Spleen (tissue), 11 donors: Measurements from ENCODE around the gene ADAM15. TPM values are rescaled to one million over a fixed set of nuclear protein-coding genes. Genes with fewer than 3 reads are reported as not detected.

Experiments
- DNase-seq: peaks from one replicate; pipeline ENCODE4 v3.0.0-alpha.2; 2020
- H3K27ac ChIP-seq, 8 donors: fragments of 200-600 bp; sonication (generic) in 7 of 8; 1 replicate in 4 of 8; 2 replicates in 4 of 8; pipeline versions ENCODE4 v1.5.0 to v1.8.0; 2016 to 2021; ENCODE audit warnings: inconsistent platforms in 4 of 8, mild to moderate bottlenecking in 4 of 8, moderate library complexity in 1 of 8
- H3K27me3 ChIP-seq, 7 donors: fragments of 200-600 bp; sonication (generic) in 6 of 7; replicated peaks in 1 of 7; 1 replicate in 4 of 7; 2 replicates in 3 of 7; pipeline versions ENCODE4 v1.5.0 to v1.8.0; 2016 to 2021; ENCODE audit warnings: inconsistent platforms in 3 of 7, mild to moderate bottlenecking in 1 of 7
- H3K36me3 ChIP-seq, 6 donors: fragments of 200-600 bp; sonication (generic) in 5 of 6; 1 replicate in 4 of 6; 2 replicates in 2 of 6; pipeline versions ENCODE4 v1.5.0 to v1.8.0; 2016 to 2021; ENCODE audit warnings: inconsistent platforms in 2 of 6
- H3K4me1 ChIP-seq, 6 donors: fragments of 200-600 bp; sonication (generic) in 5 of 6; 1 replicate in 3 of 6; 2 replicates in 3 of 6; pipeline versions ENCODE4 v1.5.0 to v1.8.0; 2016 to 2021; ENCODE audit warnings: inconsistent platforms in 3 of 6
- H3K4me3 ChIP-seq, 8 donors: fragments of 200-600 bp; sonication (generic) in 7 of 8; 1 replicate in 4 of 8; 2 replicates in 4 of 8; pipeline versions ENCODE4 v1.5.0 to v1.8.0; 2016 to 2021; ENCODE audit warnings: inconsistent platforms in 4 of 8, mild to moderate bottlenecking in 4 of 8, moderate library complexity in 2 of 8
- H3K9me3 ChIP-seq, 8 donors: fragments of 200-600 bp; sonication (generic) in 7 of 8; 1 replicate in 4 of 8; 2 replicates in 4 of 8; pipeline versions ENCODE4 v1.5.0 to v1.8.0; 2016 to 2021; ENCODE audit warnings: inconsistent platforms in 4 of 8
- CTCF ChIP-seq, 11 experiments: fragments of 200-600 bp in 7 of 11; fragments of 450-650 bp in 4 of 11; sonication (generic) in 4 of 11; IDR thresholded peaks in 8 of 11; conservative IDR thresholded peaks in 3 of 11; 1 replicate in 7 of 11; 2 replicates in 4 of 11; pipeline versions ENCODE4 v1.4.0 to v1.8.0; 2016 to 2021; ENCODE audit warnings: antibody characterized with exemption in 11 of 11, inconsistent platforms in 4 of 11, mild to moderate bottlenecking in 1 of 11
- POLR2A ChIP-seq, 3 donors: fragments of 450-650 bp; IDR thresholded peaks; one replicate each; pipeline ENCODE4 v1.5.1; 2017; ENCODE audit warnings: antibody characterized with exemption in 3 of 3, mild to moderate bottlenecking in 1 of 3
- POLR2AphosphoS5 ChIP-seq, 3 donors: sonication (generic); formaldehyde crosslinking; IDR thresholded peaks; one replicate each; pipeline ENCODE4 v1.5.1; 2017; ENCODE audit warnings: antibody characterized with exemption in 3 of 3
- WGBS, 5 donors: extraction: QIAGEN DNeasy Blood & Tissue Kit in 3 of 5; methylation state at CpG; one replicate each; pipeline versions ENCODE4 v1.1.5 to v1.1.7; 2013 to 2018; 5-methylcytosine and 5-hydroxymethylcytosine counted together
- intact Hi-C: fragments of 100-400 bp; cut with DNase I; formaldehyde crosslinking; loops from one replicate; pipeline ENCODE4 v1.15.0; 2023; ENCODE audit warnings: low total_unique reads
- polyA plus RNA-seq, 3 donors: library from polyadenylated mRNA; stranded (reverse); fragments of 200-250 nt; gene quantifications; one replicate each; pipeline ENCODE4 v1.2.1, GENCODE V29; 2013
- total RNA-seq, 7 donors: library from RNA; depleted of rRNA in 3 of 7; stranded (reverse); fragments of >200 nt in 3 of 7; fragmentation: NEBNext Ultra II Directional in 4 of 7; extraction: Animal tissue kit (Norgen Biotek cat#: 25700) in 4 of 7; gene quantifications; one replicate each; pipeline versions ENCODE4 v1.1.0 to v1.2.1, GENCODE V29; 2016 to 2021
- donor health status: healthy with polysubstance abuse.
- donor health status: DM: no; HTN: no; CAD: no; lungs with moderate emphysema.
- donor health status: DM: no; HTN: no; CAD: no.
- donor health status: Bipolar disorder and iron deficiency.
- donor health status: healthy.
- donor health status: DM: no; HTN: no; CAD: no.
- donor health status: DM: yes; HTN: yes; CAD: no.

The ADAM15 gene
- total and polyA plus RNA-seq, 10 donors = 70.8 to 313 (median 86.6) TPM

- H3K27ac ChIP-seq = no peak overlapping the region
- H3K9me3 ChIP-seq = no peaks in the 10 kb centered on the region
- intact Hi-C loops = no loop called here
- no peak overlapping the region for H3K4me3 ChIP-seq
- WGBS, 5 donors = 84 to 94% (median 89%) methylated on average over 5 to 6 of the region's 6 CpGs
- peaks cover 0 to 25% (median 0%) of the 10 kb centered on the region in 7 donors for H3K27me3 ChIP-seq
- H3K4me1 ChIP-seq = peaks cover 0 to 27% (median 13%) of the 10 kb centered on the region in 6 donors
- H3K36me3 ChIP-seq = no peaks in the 10 kb centered on the region
- TF ChIP-seq CTCF (IDR thresholded peaks at IDR 0.05 in 8 of 11, conservative IDR thresholded peaks at IDR 0.05 in 3 of 11) (no peak), POLR2A (IDR thresholded peaks at IDR 0.05) (no peak), POLR2AphosphoS5 (IDR thresholded peaks at IDR 0.05) (no peak)
- peak; percentile 47 for DNase-seq
These were observed 41.0 kb downstream of the ADAM15 start for GRCh38 chr1:155092131-155092530.

- WGBS, 5 donors = 88 to 93% (median 89%) methylated on average over 11 to 12 of the region's 12 CpGs
- Histone ChIP-seq H3K4me1 (peaks cover 0 to 22% (median 11%) of the 10 kb centered on the region in 6 donors), H3K27me3 (peaks cover 0 to 30% (median 0%) of the 10 kb centered on the region in 7 donors), H3K36me3 (no peaks in the 10 kb centered on the region), H3K4me3 (no peak overlapping the region), H3K9me3 (no peaks in the 10 kb centered on the region), H3K27ac (no peak overlapping the region)
- peak; percentile 54 for DNase-seq
- TF ChIP-seq POLR2AphosphoS5 (IDR thresholded peaks at IDR 0.05) (no peak), CTCF (IDR thresholded peaks at IDR 0.05 in 8 of 11, conservative IDR thresholded peaks at IDR 0.05 in 3 of 11) (peak in 1 of 11 experiments; percentile 10), POLR2A (IDR thresholded peaks at IDR 0.05) (no peak)
- intact Hi-C loops = no loop called here
These were observed 41.5 kb downstream of the ADAM15 start for GRCh38 chr1:155092641-155093040.

GRCh38 chr1:155093911-155094621, 43.0 kb downstream of the ADAM15 start:
- Histone ChIP-seq H3K4me1 (peaks cover 0 to 20% (median 11%) of the 10 kb centered on the region in 6 donors), H3K9me3 (no peaks in the 10 kb centered on the region), H3K27me3 (peaks cover 0 to 42% (median 0%) of the 10 kb centered on the region in 7 donors), H3K4me3 (no peak overlapping the region), H3K36me3 (no peaks in the 10 kb centered on the region), H3K27ac (no peak overlapping the region)
- no peak for DNase-seq
- intact Hi-C loops = no loop called here
- 38 to 45% (median 41%) methylated on average over 12 to 13 of the region's 13 CpGs for WGBS, 5 donors
- TF ChIP-seq CTCF (IDR thresholded peaks at IDR 0.05 in 8 of 11, conservative IDR thresholded peaks at IDR 0.05 in 3 of 11) (peak in 6 of 11 experiments; percentile 7 to 46 (median 24)), POLR2AphosphoS5 (IDR thresholded peaks at IDR 0.05) (no peak)

GRCh38 chr1:155094622-155094948, 43.5 kb downstream of the ADAM15 start:
- 70 to 91% (median 81%) methylated on average over 2 of the region's 2 CpGs for WGBS, 5 donors
- H3K27ac ChIP-seq = no peak overlapping the region

More at GRCh38 chr1:155094622-155094948, 43.5 kb downstream of the ADAM15 start:
- intact Hi-C loops = no loop called here
- no peak overlapping the region for H3K4me3 ChIP-seq
- H3K9me3 ChIP-seq = no peaks in the 10 kb centered on the region
- no peak for DNase-seq
- no peaks in the 10 kb centered on the region for H3K36me3 ChIP-seq
- TF ChIP-seq CTCF (IDR thresholded peaks at IDR 0.05 in 8 of 11, conservative IDR thresholded peaks at IDR 0.05 in 3 of 11) = peak in 1 of 11 experiments; percentile 1
- no peak for TF ChIP-seq POLR2A (IDR thresholded peaks at IDR 0.05)
- TF ChIP-seq POLR2AphosphoS5 (IDR thresholded peaks at IDR 0.05) = no peak
- peaks cover 0 to 42% (median 0%) of the 10 kb centered on the region in 7 donors for H3K27me3 ChIP-seq
- peaks cover 0 to 20% (median 11%) of the 10 kb centered on the region in 6 donors for H3K4me1 ChIP-seq
